ENCODE measurements around the gene NT5C1B.
A peak's percentile ranks its signal among the peaks of the same experiment; 100 is the strongest.

The NT5C1B gene

DNA sequence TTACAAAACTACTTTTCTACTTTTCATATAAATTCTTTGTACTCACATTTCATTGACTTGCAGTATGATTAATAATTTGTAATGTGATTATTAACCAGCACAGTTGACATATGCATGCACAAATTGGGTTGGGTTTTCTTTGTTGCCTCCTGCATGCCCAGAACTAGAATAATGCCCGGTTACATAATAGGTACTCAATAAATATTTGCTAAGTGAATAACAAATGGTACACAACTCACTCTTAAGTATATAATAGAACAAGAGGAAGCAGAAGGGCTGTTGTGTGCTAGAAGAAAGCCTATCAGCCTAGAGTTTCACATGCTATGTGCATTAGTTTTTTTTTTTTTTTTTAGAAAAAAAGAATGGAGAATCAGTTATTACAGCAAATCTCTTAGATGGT, 38.2 kb downstream of the NT5C1B start:
- DNase-seq (ENCODE audit: low spot score) = no peak

DNA sequence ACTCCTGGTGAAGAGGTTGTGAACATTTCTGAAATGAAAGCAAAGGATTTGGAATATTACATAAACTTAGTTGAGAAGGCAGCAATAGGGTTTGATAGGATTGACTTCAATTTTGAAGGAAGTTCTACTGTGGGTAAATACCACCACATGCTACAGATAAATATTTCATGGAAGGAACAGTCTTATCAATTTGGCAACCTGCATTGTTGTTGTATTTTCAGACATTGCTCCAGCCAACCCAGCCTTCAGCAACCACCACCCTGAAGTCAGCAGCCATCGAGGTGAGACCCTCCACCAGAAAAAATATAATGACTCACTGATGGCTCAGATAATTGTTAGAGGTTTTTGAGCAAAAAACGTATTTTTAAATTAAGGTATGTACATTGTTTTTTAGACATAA, 38.9 kb downstream of the NT5C1B start:
- no peak for DNase-seq (ENCODE audit: low spot score)

DNA sequence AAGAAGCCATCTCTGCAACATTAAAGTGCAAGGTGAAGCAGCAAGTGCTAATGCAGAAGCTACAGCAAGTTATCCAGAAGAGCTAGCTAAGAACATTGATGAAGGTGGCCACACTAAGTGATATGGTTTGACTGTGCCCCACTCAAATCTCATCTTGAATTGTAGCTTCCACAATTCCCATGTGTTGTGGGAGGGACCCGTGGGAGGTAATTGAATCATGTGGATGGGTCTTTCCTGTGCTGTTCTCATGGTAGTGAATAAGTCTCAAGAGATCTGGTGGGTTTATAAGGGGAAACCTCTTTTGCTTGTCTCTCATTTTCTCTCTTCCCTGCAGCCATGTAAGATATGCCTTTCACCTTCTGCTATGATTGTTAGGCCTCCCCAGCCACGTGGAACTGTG, 40.3 kb downstream of the NT5C1B start:
- DNase-seq (ENCODE audit: low spot score) = no peak

DNA sequence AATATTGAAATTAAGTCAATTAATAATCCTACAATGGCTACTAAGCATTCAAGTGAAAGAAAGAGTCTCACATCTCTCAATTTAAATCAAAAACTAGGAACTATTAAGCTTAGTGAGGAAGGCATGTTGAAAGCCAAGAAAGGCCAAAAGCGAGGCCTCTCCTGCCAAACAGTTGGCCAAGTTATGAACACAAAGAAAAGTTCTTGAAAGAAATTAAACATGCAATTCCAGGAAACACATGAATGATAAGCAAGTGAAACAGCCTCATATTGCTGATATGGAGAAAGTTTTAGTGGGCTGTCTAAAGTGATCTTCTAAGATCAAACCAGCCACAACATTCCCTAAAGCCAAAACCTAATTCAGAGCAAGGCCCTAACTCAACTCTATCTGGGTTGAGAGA, 40.7 kb downstream of the NT5C1B start:
- DNase-seq (ENCODE audit: low spot score) = no peak

DNA sequence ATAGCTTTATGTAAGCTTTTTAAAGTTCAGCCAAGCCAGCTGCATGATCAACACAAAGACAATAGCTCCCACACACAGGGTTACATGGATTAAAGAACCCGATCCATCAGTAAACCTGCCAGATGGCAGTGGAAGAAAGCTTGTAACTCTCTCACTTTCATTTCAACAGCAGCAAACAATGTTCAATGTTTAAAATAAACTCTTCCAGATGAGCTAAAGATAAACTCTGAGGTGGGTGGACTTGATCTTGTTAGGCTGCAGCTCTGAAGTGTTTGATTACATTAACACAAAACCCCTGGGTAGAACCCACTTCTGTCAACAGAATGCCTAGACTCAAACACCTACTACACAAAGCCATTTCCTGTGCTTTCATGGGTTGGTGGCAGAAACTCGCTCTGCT, 42.8 kb downstream of the NT5C1B start:
- DNase-seq (ENCODE audit: low spot score) = no peak

DNA sequence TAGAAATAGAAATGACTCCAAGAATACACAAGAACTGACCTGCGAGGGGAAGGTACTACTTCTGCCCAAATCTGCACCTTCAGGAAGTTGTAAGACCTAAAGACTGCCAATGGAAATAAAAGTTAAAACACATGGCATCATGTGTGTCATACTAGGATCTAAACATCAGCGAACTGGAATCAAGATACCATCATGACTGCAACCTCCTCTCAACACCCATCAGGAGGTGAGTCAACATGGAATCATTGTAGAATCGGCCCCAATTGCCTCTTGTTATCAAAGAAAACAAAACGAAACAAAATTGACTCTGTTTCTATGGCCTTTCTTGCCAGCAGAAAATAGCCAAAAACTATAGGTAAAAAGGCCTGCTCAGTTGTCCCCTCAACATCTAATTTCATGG, 44.0 kb downstream of the NT5C1B start:
- peak; percentile 55 for DNase-seq (ENCODE audit: low spot score)

DNA sequence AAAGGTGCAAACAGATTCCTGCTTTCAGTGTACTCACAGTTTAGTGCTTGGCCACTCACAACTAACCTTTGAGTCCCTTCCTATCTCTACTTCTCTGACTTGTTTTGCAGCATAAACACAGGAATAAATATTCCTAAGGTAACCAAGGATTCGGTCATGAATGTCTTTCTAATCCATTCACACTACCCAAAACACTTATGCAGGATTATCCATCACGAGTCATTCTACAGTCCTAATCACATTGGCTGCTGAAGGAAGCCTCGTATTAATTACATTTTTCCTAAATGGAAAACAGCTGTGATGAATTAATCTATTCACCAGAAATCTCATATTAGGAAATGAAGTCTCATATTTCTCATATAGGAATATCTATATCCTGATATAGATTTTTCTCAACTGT, 45.2 kb downstream of the NT5C1B start:
- no peak for DNase-seq (ENCODE audit: low spot score)

DNA sequence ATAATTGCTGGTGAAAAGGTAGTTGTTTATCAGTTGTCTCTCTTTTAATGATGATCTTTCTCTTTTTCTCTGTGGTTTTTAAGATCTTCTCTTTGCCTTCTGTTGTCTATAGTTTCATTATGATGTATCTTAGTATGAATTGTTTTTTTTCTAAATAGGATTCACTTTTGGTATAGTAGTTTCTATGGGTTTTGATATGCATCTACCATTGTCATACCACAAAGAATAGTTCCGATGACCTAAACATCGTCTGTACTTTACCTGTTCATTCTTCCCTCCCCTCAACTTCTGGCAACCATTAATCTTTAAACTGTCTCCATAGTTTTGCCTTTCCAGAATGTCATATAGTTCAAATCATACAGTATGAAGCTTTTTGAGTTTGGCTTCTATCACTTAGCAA, 48.5 kb downstream of the NT5C1B start:
- no peak for DNase-seq (ENCODE audit: low spot score)

DNA sequence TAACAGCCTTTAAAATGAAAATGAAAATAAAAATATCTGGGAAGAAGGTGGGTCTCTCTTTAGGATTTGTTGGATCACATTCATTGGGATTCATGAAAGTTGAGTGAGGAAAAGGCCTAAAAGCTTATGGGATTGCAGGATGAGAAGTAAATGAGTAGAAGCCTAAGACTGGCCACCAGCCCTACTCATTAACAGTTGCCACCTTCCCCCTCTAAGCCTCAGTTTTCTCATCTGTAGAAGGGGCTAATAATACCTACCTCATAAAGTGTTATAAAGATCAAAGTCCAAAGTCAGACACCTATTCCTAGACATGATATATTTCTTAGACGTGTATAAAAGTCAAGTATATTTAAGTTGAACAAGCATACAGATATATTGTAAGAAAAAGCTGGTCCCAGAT, 52.7 kb downstream of the NT5C1B start:
- DNase-seq (ENCODE audit: low spot score) = no peak

DNA sequence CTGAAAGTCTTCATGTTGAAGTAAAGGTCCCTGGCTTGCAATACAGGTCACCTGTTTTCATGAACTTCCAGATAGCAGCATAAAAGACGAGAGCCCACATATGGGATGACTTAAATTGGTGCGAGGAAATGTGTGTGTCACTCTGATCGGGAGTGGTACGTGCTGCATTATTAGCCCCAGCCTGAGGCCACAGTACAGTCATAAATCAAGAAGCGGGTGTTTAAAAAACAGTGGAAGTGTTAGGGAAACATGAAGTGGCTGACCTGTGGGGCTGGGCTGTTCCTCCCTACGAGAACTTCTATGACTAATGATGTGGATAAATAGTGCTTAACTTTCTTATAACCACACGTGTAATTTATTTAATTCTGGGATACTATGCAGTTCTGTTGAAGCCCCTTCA, 53.3 kb downstream of the NT5C1B start:
- peak; percentile 50 for DNase-seq (ENCODE audit: low spot score)

DNA sequence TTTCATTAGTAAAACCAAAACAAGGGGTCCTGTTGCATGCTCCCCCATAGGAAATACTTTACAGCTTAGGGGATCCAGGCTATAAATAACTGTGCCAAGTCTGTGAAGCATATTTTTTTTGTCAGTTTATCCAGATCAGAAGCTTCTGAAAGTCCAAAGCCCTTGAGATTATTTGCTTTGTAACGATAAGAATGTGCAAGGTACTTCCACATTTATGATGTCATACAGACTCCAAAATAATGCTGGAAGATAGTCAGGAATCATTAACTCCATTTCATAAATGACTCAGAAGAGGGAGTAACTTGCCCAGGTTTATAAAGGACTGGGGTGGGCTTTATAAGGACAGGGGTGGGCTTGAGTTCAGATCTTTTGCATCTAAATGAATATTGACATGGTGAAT, 58.2 kb downstream of the NT5C1B start:
- no peak for DNase-seq (ENCODE audit: low spot score)

DNA sequence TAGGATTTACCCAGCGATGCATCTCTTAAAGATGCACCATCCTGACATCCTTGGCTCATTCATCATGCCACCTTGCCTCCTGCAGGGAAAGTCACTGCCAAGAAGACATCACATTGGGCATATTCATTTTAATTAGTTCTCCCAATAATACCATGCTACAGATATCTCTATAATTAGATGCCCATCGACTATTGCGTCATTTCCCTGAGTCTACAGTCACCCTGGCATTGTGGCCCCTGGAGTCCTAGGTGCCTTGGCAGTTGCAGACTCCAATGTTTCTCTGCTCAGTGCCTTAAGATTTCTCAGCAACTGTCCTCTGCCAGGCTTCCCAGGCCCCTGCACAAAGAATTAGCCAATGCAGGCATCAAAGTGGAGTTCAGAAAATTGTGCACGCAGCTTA, 61.5 kb downstream of the NT5C1B start:
- DNase-seq (ENCODE audit: low spot score) = no peak

DNA sequence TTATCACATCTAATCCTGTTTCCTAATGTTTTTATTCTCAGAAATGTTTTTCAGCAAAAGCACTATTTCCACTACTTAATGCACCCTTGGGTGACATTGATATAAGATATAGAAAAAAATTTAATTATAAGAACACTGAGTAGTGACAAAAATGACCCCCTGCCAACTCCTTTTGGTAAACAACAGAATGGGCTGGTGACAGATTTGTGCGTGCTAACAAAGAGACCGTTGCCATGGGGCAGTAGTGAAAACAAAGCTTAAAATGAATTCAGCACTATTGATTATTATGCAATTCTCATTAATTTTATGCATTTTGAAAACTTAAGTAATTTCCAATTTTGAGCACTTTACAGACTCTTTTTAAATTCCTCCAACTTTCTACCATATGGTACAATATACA, 62.0 kb downstream of the NT5C1B start:
- DNase-seq (ENCODE audit: low spot score) = no peak

DNA sequence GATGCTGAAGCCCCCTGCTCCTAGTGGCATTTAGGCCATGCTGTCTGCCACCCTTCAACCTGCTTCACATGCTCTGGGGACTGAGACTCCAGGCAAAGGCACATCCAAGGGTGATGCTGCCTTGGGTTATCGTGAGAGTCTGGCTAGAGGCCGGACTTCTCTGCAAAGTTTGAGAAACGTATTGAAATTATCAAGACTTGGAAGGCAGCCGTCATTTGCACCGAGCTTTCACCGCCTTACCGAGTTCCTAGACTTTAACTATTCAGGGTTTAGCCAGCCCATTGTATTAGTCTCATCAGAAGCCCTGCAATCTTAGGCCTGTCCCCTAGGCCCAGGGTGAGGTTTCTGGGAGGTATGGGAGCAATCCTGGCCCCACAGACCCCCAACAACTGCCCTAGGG, 62.9 kb downstream of the NT5C1B start:
- no peak for DNase-seq (ENCODE audit: low spot score)

DNA sequence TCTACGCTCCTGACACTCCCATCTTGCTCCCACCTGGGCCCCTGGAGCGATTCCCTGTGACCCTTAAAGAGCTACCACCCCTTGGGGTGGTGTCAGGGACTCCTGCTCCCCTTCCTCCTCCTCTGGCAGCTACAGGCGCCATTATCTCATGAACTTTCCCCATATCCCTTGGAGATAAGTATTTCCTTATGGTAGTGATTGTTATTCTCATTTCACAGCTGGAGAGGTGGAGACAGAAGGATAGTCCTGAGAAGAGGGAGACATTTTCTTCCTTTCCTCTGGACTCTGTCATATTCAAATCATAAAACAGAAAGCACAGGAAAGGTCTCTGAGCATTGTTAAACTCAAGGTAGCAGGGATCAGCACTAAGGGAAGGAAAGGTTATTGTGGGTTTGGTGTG, 63.5 kb downstream of the NT5C1B start:
- DNase-seq (ENCODE audit: low spot score) = no peak

DNA sequence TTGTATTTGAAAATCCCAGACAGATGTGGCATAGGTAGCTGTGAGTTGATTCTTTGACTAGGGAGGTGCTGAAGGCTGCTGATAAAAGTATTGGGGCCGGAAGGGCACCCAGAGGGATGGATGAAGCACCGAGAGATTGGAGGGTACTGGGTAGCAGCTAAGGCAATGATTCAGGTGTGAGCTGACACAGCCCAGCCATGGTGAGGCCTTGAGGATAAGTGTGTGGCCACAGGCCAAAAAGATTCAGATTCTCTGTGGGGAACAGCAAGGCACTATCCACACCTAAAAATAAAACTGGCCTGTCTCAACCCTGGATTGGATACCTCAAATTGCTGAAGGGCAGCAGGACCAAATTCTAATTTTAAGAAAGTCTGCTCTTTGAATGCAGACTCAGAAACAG, 64.1 kb downstream of the NT5C1B start:
- no peak for DNase-seq (ENCODE audit: low spot score)

DNA sequence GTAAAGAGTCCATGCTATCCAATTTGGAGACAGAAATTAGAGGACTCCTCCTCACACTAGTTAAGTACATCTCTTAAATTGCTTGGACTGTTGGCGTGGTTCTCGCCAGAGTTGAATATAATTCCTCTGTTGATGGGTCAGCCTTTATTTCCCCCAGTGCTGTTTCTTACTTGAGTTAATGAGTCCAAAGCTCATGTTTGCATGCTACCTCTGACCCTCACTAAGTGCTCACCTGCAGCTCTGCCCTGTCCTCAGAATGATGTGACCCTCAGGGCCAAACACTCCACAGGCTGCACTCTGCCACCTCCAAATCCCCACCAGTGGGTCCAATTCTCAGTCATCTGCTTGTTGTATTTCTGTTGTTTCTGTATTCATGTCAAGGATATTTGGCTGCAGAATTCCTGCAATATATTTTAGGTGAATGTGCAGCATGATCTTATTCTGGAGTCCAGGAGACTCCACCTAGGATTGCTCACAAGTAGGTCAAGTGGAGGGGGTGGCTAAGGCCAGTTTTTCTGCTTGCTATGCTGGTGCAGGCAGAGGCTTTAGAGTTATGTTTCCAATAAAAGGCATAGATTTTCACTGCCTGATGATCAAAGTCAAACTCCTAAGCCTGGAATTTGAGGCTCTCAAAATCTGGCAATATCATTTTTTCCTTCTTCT, 66.8 kb downstream of the NT5C1B start:
- DNase-seq (ENCODE audit: low spot score) = no peak

DNA sequence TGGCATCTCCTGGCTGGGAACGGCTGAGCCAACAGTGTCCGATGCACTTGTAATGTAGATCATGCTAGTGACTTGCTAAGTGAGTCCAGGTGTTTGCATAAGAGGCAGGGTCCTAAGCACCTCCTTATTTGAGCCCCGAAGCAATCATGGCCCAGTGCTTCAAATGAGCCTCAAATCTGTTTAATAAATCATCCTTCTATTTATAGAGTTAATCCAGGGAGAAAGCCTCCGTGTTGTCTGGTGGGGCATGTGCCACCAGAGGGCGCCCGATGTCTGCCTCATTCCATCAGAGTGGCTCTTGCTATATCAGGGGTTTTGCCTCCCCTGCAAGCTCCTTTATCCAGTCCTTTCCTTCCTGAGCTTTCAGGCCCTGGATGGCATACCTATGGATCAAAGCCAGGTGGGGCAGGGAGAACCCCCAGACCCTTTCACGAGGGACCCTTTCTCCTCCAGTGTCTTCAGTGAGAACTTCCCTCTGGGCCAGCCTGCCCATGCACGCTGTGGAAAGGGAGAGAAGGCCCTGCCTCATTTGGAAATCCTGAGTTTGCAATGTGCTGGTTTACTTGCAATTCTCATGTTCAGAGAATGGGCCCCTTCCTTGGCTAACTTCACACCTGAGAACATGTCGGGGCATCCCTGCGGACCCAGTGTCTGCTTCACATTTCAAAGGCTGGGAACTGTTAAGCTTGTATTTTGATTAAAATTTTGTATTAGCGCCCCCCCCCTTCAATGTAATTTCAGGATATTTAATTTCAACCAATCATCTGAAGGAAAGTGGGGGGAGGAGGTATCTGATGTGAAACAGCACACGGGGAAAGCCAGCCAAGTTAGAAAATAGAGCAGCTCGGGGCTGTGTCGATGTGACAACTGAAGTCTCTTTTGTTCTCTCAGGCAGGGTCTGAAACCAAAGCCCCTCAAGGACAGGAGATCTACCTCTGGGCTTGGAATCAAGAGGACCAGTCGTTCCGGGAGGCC, 68.6 kb downstream of the NT5C1B start:
- peak; percentile 83 for DNase-seq (ENCODE audit: low spot score)

DNA sequence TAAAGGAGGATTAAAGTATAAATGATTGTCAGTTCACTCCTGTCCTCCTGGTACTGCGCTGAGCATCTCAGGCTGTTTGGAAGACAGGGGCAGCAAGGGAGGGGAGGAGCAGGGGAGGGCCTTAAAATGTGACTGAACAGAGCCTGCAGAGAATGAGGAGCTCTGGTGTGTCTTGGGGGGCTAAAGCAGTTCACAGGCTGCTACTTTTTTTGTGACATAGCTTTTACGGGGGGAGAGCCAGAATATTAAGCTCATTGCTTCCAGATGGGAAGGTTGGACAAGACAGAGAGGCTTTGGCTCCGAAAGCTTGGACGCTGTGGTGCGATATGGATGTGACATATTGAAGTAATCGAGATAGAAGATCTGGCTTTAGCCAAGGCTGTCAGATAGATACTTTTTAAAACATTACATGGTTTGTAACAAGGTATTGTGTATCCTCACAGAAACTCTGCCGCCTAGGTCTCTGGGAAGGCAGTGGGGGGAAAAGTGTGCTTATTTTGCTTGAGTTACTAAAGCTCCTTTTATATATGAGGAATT, 69.4 kb downstream of the NT5C1B start:
- no peak for DNase-seq (ENCODE audit: low spot score)

DNA sequence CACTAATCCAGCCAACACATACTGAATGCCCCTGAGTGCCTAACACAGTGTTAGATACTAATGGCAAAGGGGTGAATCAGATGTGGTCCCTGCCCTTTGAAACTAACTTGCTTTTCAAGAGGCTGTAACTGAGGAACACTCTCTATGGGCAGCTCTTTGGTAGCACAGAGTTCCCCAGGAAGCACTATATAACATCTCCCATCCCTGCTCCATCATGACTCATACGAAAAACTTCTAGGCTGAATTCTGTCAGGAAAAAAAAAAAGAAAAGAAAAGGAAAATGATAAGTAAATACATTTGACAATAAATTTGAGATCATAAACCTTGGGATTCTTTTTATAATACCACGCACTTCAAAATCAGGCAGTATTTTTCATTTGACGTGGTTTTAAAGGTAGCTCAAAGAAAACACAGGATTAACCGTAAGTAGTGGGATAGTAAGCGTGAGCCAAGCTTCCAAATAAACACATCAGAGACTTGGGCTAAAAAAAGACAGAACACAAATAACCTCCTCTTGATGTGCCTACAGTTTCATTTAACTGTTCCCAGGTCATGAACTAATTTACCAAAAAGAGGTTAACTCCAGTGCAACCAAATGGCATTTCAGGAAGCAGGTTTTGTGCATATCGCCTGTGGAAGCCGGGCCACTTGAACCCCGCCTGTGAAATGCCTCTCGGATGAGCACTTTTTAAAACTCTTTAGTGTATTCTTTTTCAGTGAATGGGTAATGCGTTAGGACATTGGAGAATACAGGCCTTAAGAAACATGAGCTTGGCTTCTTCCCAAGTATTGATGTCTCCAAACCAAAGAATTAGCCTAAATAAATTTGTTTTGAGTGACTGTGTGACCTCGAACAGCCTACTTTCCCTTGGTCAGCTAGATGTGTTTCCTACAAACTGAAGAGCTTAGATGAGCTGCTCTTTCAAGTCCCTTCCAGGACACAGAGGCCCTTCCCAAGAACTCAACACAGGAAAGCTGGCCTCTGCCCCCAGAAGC, 71.0 kb downstream of the NT5C1B start:
- DNase-seq (ENCODE audit: low spot score) = peak; percentile 52

DNA sequence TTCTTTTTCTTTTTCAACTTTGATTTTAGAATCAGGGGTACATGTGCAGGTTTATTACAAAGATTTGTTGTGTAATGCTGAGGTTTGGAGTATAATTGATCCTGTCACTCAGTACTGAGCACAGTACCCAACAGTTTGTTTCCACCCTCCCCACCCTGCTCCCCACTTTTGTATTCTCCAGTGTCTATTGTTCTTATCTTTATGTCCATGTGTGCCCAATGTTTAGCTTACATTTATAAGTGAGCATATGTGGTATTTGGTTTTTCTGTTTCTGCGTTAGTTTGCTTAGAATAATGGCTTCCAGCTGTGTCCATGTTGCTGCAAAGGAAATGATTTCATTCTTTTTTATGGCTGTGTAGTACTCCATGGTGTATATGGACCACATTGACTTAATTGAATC, 72.0 kb downstream of the NT5C1B start:
- no peak for DNase-seq (ENCODE audit: low spot score)

DNA sequence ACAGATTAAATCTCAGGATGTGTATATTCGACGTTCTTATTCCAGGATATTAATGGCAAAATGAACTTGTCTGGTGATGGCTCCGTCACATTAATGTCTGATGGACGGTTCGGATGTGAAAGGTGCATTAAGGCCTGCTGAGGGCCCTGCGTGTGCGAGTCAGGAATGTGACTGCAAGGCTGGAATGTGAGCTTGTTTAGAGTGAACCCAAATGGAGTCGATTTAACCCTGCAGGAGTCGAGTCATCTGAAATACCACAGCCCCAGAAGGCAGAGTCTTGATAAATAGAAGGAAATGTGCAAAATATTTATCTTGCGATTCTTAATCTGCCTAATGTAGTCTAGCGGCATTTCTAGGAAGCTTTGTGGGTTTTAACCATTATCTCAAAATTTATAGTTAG, 73.3 kb downstream of the NT5C1B start:
- peak; percentile 53 for DNase-seq (ENCODE audit: low spot score)
